ENCODE measurements around the gene DCC.

DNA sequence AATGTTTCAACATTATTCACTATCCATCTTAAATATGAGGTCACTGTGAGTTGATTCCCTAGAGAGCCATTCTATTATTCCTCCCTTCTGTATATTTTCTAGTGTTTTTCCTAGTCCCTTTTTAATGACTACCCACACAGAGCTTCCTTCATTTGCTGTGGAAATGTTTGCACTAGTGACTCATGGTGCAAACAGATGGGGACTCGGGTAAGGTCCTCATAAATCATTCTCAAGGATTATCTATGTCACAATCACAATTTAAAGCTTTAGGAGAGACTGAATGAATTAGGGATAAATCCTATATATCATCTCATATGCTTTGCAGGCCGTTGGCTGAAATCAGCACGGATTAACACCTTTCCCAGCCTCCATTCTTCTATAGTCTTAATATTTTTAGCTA lies 159.6 kb downstream of the DCC start:
- TF ChIP-seq, protein P1, sequence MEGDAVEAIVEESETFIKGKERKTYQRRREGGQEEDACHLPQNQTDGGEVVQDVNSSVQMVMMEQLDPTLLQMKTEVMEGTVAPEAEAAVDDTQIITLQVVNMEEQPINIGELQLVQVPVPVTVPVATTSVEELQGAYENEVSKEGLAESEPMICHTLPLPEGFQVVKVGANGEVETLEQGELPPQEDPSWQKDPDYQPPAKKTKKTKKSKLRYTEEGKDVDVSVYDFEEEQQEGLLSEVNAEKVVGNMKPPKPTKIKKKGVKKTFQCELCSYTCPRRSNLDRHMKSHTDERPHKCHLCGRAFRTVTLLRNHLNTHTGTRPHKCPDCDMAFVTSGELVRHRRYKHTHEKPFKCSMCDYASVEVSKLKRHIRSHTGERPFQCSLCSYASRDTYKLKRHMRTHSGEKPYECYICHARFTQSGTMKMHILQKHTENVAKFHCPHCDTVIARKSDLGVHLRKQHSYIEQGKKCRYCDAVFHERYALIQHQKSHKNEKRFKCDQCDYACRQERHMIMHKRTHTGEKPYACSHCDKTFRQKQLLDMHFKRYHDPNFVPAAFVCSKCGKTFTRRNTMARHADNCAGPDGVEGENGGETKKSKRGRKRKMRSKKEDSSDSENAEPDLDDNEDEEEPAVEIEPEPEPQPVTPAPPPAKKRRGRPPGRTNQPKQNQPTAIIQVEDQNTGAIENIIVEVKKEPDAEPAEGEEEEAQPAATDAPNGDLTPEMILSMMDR (IDR thresholded peaks at IDR 0.05; ENCODE audit: low read length) = no peak
- TF ChIP-seq EZH2 (optimal IDR thresholded peaks at IDR 0.05; ENCODE audit: low read depth, low read length) = no peak

Measured in MM.1S (cell line).